HCT116 (cell line): ENCODE measurements around the gene TBC1D12. TPM values are rescaled to one million over a fixed set of nuclear protein-coding genes. Genes with fewer than 3 reads are reported as not detected.

ENCODE experiments used
- ATAC-seq: fragments of 200-7000 bp; cut with Tn5 transposase; 2 replicates; pipeline ENCODE4 v1.9.1; 2020; ENCODE audit warnings: mild to moderate bottlenecking, moderate library complexity
- BruUV-seq: library from RNA; stranded (reverse); fragments of 400-500 nt; replicated peaks from 2 replicates; lab custom pipeline; 2021; lab: Mats Ljungman, UMichigan
- CTCF ChIA-PET: fragments of 300-600 bp; sonication (Branson Sonifier 250); formaldehyde crosslinking; loops from one replicate; lab custom pipeline; 2021; ENCODE audit warnings: antibody characterized with exemption; lab: Charles Lee
- POLR2A ChIA-PET: fragments of 300-600, 350-600 bp; sonication (Branson Sonifier 250); formaldehyde crosslinking; loops from one replicate; lab custom pipeline; 2021; ENCODE audit warnings: antibody characterized with exemption; lab: Charles Lee
- RAD21 ChIA-PET, 2 experiments: fragments of 300-600 bp; sonication (Branson Sonifier 250); formaldehyde crosslinking; loops; one replicate each; lab custom pipeline; 2023; ENCODE audit warnings: low total read pairs in 2 of 2; ENCODE audit not compliant: uncharacterized antibody in 2 of 2, unreplicated experiment in 2 of 2, low non-redundant PET in 1 of 2; lab: Charles Lee
- DNase-seq: peaks from one replicate; pipeline ENCODE4 v3.0.0-alpha.2; 2010; ENCODE audit warnings: low read depth, low spot score
- H2AFZ ChIP-seq: fragments of 200-600 bp; shearing (Covaris generic), sonication (generic); 2 replicates; pipeline ENCODE4 v1.6.1; 2017; ENCODE audit warnings: low read depth, mixed run types, mixed read lengths, antibody characterized with exemption, low read length; ENCODE audit not compliant: poor library complexity, severe bottlenecking
- H3K27ac ChIP-seq: 2 replicates; pipeline ENCODE4 v1.5.1; 2012; ENCODE audit warnings: low read depth, low read length
- H3K27me3 ChIP-seq: fragments of 200-600 bp; sonication (generic); 2 replicates; pipeline ENCODE4 v1.6.1; 2016; ENCODE audit warnings: mixed run types, low read length, mixed read lengths; ENCODE audit not compliant: insufficient read depth
- H3K36me3 ChIP-seq, 2 experiments: fragments of 200-500 bp in 1 of 2; fragments of 200-600 bp in 1 of 2; sonication (Bioruptor generic) in 1 of 2; sonication (generic) in 1 of 2; 2 replicates each; pipeline versions ENCODE4 v1.5.1 to v1.6.1; 2014 to 2016; ENCODE audit warnings: low read length in 2 of 2, inconsistent platforms in 1 of 2, mixed read lengths in 1 of 2, mixed run types in 1 of 2; ENCODE audit not compliant: insufficient read depth in 2 of 2, control insufficient read depth in 1 of 2
- H3K4me1 ChIP-seq, 2 experiments: fragments of 200-600 bp in 1 of 2; sonication (generic) in 1 of 2; 2 replicates each; pipeline versions ENCODE4 v1.5.1 to v1.6.1; 2012 to 2017; ENCODE audit warnings: low read length in 2 of 2, inconsistent platforms in 1 of 2, mild to moderate bottlenecking in 1 of 2, mixed read lengths in 1 of 2, mixed run types in 1 of 2, moderate library complexity in 1 of 2; ENCODE audit not compliant: insufficient read depth in 2 of 2, control insufficient read depth in 1 of 2
- H3K4me2 ChIP-seq: fragments of 200-600 bp; sonication (generic); 2 replicates; pipeline ENCODE4 v1.6.1; 2017; ENCODE audit warnings: mixed run types, low read length, mixed read lengths
- H3K4me3 ChIP-seq, 2 experiments: fragments of 200-600 bp in 1 of 2; sonication (generic) in 1 of 2; replicated peaks in 1 of 2; 2 replicates each; pipeline ENCODE4 v1.5.1; 2011 to 2016; ENCODE audit warnings: low read length in 2 of 2, control low read depth in 1 of 2, low read depth in 1 of 2, mild to moderate bottlenecking in 1 of 2, mixed read lengths in 1 of 2, mixed run types in 1 of 2
- H3K79me2 ChIP-seq: fragments of 200-600 bp; sonication (generic); 2 replicates; pipeline ENCODE4 v1.6.1; 2017; ENCODE audit warnings: mild to moderate bottlenecking, mixed run types, low read length, moderate library complexity, mixed read lengths; ENCODE audit not compliant: insufficient read depth
- H3K9ac ChIP-seq: fragments of 200-600 bp; sonication (generic); 2 replicates; pipeline ENCODE4 v1.6.1; 2016; ENCODE audit warnings: low read length, mixed read lengths
- H3K9me2 ChIP-seq: fragments of 200-600 bp; sonication (generic), shearing (Covaris generic); 2 replicates; pipeline ENCODE4 v1.6.1; 2017; ENCODE audit warnings: mixed run types, mild to moderate bottlenecking, moderate library complexity; ENCODE audit not compliant: insufficient read depth
- H3K9me3 ChIP-seq, 2 experiments: fragments of 200-500 bp in 1 of 2; fragments of 200-600 bp in 1 of 2; sonication (Bioruptor generic) in 1 of 2; sonication (generic) in 1 of 2; 2 replicates each; pipeline ENCODE4 v1.6.1; 2014 to 2017; ENCODE audit warnings: low read length in 2 of 2, mixed read lengths in 2 of 2, inconsistent platforms in 1 of 2, low read depth in 1 of 2, mild to moderate bottlenecking in 1 of 2, mixed run types in 1 of 2, moderate library complexity in 1 of 2; ENCODE audit not compliant: control insufficient read depth in 1 of 2, insufficient read depth in 1 of 2
- H4K20me1 ChIP-seq: fragments of 200-600 bp; sonication (generic), shearing (Covaris generic); 2 replicates; pipeline ENCODE4 v1.6.1; 2017; ENCODE audit warnings: mixed run types, mild to moderate bottlenecking, moderate library complexity; ENCODE audit not compliant: insufficient read depth
- ATF3 ChIP-seq: IDR thresholded peaks from 2 replicates; pipeline ENCODE4 v1.6.1; 2012
- CBX3 ChIP-seq: IDR thresholded peaks from 2 replicates; pipeline ENCODE4 v1.6.1; 2012; ENCODE audit warnings: low read depth
- EGR1 ChIP-seq: IDR thresholded peaks from 2 replicates; pipeline ENCODE4 v1.6.1; 2012; ENCODE audit warnings: low read depth
- EZH2 ChIP-seq: fragments of 200-600 bp; sonication (generic); IDR thresholded peaks from 2 replicates; pipeline ENCODE4 v1.6.1; 2017; ENCODE audit warnings: antibody characterized with exemption, mixed run types
- EZH2phosphoT487 ChIP-seq: fragments of 200-600 bp; IDR thresholded peaks from 2 replicates; pipeline ENCODE4 v1.6.1; 2018; ENCODE audit warnings: antibody characterized with exemption, borderline replicate concordance
- FOSL1 ChIP-seq: IDR thresholded peaks from 2 replicates; pipeline ENCODE4 v1.6.1; 2012; ENCODE audit warnings: low read depth
- JUND ChIP-seq: IDR thresholded peaks from 2 replicates; pipeline ENCODE4 v1.6.1; 2012
- POLR2A ChIP-seq: IDR thresholded peaks from 2 replicates; pipeline ENCODE4 v1.7.0; 2011; ENCODE audit warnings: borderline replicate concordance; ENCODE audit not compliant: insufficient read depth, insufficient read length; ENCODE audit errors: extremely low read depth
- POLR2AphosphoS5 ChIP-seq: IDR thresholded peaks from 2 replicates; pipeline ENCODE4 v1.6.1; 2011; ENCODE audit warnings: mild to moderate bottlenecking, low read depth, low read length, moderate library complexity
- RAD21 ChIP-seq: IDR thresholded peaks from 2 replicates; pipeline ENCODE4 v1.6.1; 2012; ENCODE audit warnings: low read depth, mild to moderate bottlenecking
- SIN3A ChIP-seq: IDR thresholded peaks from 2 replicates; pipeline ENCODE4 v1.6.1; 2012; ENCODE audit warnings: low read depth
- TCF7L2 ChIP-seq: IDR thresholded peaks from 2 replicates; pipeline ENCODE4 v1.7.0; 2011; ENCODE audit warnings: borderline replicate concordance, inconsistent platforms; ENCODE audit not compliant: insufficient read depth, insufficient read length; ENCODE audit errors: extremely low read depth
- YY1 ChIP-seq: IDR thresholded peaks from 2 replicates; pipeline ENCODE4 v1.6.1; 2011; ENCODE audit warnings: low read length, low read depth, moderate library complexity, mild to moderate bottlenecking; ENCODE audit not compliant: insufficient replicate concordance; ENCODE audit errors: extremely low read depth
- ZFX ChIP-seq: fragments of 450-650 bp; IDR thresholded peaks from 2 replicates; pipeline ENCODE4 v1.6.1; 2017
- ZNF274 ChIP-seq: fragments of 200-500 bp; sonication (Bioruptor generic); IDR thresholded peaks from 2 replicates; pipeline ENCODE4 v1.6.1; 2014; ENCODE audit warnings: mild to moderate bottlenecking, low read depth, low read length, inconsistent platforms
- intact Hi-C: fragments of 100-400 bp; cut with micrococcal nuclease; formaldehyde crosslinking; loops from 2 replicates; pipeline ENCODE4 v1.10.0; 2022
- total RNA-seq: library from RNA; stranded (reverse); gene quantifications from one replicate; pipeline ENCODE4 v1.2.1, GENCODE V29; 2021; ENCODE audit not compliant: unreplicated experiment
- TF ChIP-seq, protein P1 (sequence below), 3 experiments: fragments of 200-600 bp in 1 of 3; sonication (generic) in 1 of 3; IDR thresholded peaks in 2 of 3; conservative IDR thresholded peaks in 1 of 3; 2 replicates each; pipeline ENCODE4 v1.5.1; 2012 to 2017; ENCODE audit warnings: low read depth in 2 of 3, low read length in 2 of 3, antibody characterized with exemption in 1 of 3, borderline replicate concordance in 1 of 3, control low read depth in 1 of 3, mild to moderate bottlenecking in 1 of 3, mixed read lengths in 1 of 3, mixed run types in 1 of 3, moderate library complexity in 1 of 3; ENCODE audit not compliant: insufficient read depth in 1 of 3

The TBC1D12 gene
- total RNA-seq, 1 experiment from 2014 or later: 7.1 TPM

- Histone ChIP-seq H3K9me3 (no peaks in the 10 kb centered on the region), H3K27ac (no peak overlapping the region), H3K36me3 (no peaks in the 10 kb centered on the region), H3K9me2 (no peaks in the 10 kb centered on the region), H2AFZ (no peak overlapping the region), H3K79me2 (no peaks in the 10 kb centered on the region), H4K20me1 (no peaks in the 10 kb centered on the region), H3K4me3 (no peak overlapping the region), H3K27me3 (no peaks in the 10 kb centered on the region), H3K4me1 (peaks cover 0 to 3% of the 10 kb centered on the region in 2 experiments; a peak in 1 of 4 replicates), H3K9ac (no peak overlapping the region), H3K4me2 (no peak overlapping the region)
- TF ChIP-seq, protein P1, sequence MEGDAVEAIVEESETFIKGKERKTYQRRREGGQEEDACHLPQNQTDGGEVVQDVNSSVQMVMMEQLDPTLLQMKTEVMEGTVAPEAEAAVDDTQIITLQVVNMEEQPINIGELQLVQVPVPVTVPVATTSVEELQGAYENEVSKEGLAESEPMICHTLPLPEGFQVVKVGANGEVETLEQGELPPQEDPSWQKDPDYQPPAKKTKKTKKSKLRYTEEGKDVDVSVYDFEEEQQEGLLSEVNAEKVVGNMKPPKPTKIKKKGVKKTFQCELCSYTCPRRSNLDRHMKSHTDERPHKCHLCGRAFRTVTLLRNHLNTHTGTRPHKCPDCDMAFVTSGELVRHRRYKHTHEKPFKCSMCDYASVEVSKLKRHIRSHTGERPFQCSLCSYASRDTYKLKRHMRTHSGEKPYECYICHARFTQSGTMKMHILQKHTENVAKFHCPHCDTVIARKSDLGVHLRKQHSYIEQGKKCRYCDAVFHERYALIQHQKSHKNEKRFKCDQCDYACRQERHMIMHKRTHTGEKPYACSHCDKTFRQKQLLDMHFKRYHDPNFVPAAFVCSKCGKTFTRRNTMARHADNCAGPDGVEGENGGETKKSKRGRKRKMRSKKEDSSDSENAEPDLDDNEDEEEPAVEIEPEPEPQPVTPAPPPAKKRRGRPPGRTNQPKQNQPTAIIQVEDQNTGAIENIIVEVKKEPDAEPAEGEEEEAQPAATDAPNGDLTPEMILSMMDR (IDR thresholded peaks at IDR 0.05 in 2 of 3, conservative IDR thresholded peaks at IDR 0.05 in 1 of 3; ENCODE audit: borderline replicate concordance in 1 of 3, insufficient read depth in 1 of 3, low read depth in 2 of 3, low read length in 2 of 3): no peak
- TF ChIP-seq JUND (no peak), CBX3 (no peak), FOSL1 (no peak), ZNF274 (no peak)
- intact Hi-C loops: no loop called here
- BruUV-seq: no TSS peak
- ATAC-seq: no peak
- CTCF ChIA-PET: no interaction called here
- POLR2A ChIA-PET: no interaction called here
- no peak for DNase-seq
- RAD21 ChIA-PET: no interaction called here
Measured at GRCh38 chr10:94521276-94522250, 119.2 kb downstream of the TBC1D12 start.

- CTCF ChIA-PET: no interaction called here
- Histone ChIP-seq H3K4me2 (no peak overlapping the region), H3K9me3 (no peaks in the 10 kb centered on the region), H3K36me3 (no peaks in the 10 kb centered on the region), H3K27ac (no peak overlapping the region), H3K9ac (no peak overlapping the region), H3K4me1 (peaks cover 0 to 3% of the 10 kb centered on the region in 2 experiments; a peak in 1 of 4 replicates), H3K9me2 (no peaks in the 10 kb centered on the region), H4K20me1 (no peaks in the 10 kb centered on the region), H3K79me2 (no peaks in the 10 kb centered on the region), H3K27me3 (no peaks in the 10 kb centered on the region), H3K4me3 (no peak overlapping the region), H2AFZ (no peak overlapping the region)
- no peak for TF ChIP-seq TCF7L2
- no peak for TF ChIP-seq CBX3
- no peak for TF ChIP-seq RAD21
- no peak for TF ChIP-seq JUND
- TF ChIP-seq POLR2A: no peak
- no peak for TF ChIP-seq ZNF274
- TF ChIP-seq ZFX: no peak
- no peak for TF ChIP-seq POLR2AphosphoS5
- TF ChIP-seq EZH2phosphoT487: no peak
- TF ChIP-seq SIN3A: no peak
- TF ChIP-seq EZH2: no peak
- TF ChIP-seq ATF3: no peak
- no peak for TF ChIP-seq YY1
- TF ChIP-seq EGR1: no peak
- intact Hi-C loops: no loop called here
- BruUV-seq: no TSS peak
- DNase-seq (no peak), ATAC-seq (no peak)
- RAD21 ChIA-PET: no interaction called here
- POLR2A ChIA-PET: no interaction called here
Measured at GRCh38 chr10:94524146-94524545, 121.8 kb downstream of the TBC1D12 start.
